GM18909 (cell line): ENCODE results near the gene PSMD14.

Experiments
- ATAC-seq: cut with Tn5 transposase; IDR thresholded peaks from one replicate; pipeline ENCODE4 v1.9.1; 2021; ENCODE audit warnings: mild to moderate bottlenecking; ENCODE audit not compliant: unreplicated experiment, poor library complexity

Gene PSMD14

DNA sequence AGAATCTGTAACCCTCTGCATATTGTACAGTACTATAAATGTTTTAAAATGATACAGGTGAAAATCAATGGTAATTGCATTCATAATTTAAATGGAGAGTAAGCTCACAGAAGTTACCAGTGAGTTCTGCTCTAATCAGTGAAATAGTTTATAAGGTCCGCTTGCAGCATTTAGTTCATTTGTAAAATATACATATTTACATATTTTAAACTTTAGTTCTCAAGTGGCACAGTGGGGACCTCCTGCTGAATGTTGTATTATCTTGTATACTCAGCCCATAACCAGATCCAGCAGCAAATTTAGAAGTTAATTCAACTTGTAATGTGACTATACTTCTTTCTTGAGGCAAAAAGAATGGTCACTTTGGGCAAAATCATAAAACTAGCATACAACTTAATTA, 66.2 kb downstream of the PSMD14 start:
- no peak for ATAC-seq

DNA sequence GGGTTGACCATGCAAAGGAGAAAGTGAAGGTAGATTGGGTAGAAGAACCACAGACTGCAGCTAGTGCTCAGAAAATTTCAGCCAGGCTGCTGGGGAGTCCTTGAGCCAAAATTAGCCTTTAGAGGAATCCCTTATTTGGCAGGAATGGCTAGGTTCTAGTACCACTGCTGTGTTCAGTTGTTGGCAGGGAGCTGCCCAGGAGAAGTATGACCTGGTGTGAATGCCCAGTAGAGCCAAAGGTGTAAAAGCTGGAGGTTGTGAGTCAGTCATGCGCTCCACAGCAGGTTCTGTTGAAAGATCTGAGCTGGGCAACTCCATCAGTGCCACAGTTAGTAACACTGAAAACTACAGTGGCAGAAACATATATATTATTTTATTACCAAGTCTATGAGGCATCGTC, 71.5 kb downstream of the PSMD14 start:
- no peak for ATAC-seq

DNA sequence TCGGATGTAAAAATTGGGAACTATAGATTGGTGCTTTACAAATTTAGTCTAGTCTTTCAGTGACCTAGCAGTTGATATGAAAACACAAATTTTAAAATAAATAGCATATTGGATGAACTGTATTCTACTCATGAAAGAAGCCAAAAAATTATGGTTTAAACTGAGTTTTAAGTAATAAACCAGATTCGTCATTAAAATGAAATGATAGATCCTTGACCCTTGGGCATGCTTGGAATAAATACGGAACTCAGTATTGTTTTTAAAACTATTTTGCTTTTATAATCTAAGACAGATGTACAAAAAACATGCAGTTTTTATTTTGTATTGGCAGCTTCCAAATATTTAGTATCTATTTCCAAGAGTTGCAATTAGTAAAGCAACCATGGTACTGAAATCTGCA, 73.3 kb downstream of the PSMD14 start:
- no peak for ATAC-seq

DNA sequence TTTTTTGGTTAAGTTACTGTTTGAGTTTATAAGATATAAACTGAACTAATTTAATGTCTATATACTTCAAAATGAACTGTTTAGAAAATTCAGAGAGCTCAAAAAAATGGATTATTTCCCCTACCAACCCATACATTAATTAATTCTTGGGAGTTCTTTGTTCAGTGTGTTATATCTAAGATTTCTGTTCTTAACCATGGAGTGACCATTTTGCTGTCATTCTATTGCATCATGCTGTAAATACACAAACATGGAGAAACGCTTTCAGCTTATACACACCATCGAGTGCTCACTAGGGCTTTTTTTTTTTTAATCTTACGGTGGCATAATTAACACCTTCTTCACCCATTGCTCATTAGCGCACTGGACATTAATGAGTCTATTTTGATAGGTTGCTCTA, 74.5 kb downstream of the PSMD14 start:
- no peak for ATAC-seq

DNA sequence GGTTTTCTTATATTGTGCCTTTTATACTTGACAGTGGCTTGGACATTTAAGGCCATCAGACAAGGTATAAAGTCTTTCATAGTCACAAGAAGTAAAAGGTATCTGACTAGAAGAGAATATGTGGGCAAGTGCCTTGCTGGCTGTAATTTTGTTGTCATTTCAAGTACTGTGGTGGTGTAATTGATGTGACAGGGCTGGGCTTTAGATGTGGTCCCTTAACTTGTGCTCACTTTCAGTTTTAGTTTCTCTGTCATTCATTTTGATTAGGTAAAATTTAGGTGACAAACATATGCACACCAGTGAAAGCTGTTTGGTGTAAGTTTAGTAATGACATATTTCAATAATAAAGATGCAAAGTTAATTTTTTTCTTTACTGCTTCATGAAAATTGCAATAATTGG, 76.6 kb downstream of the PSMD14 start:
- ATAC-seq: peak; percentile 78

DNA sequence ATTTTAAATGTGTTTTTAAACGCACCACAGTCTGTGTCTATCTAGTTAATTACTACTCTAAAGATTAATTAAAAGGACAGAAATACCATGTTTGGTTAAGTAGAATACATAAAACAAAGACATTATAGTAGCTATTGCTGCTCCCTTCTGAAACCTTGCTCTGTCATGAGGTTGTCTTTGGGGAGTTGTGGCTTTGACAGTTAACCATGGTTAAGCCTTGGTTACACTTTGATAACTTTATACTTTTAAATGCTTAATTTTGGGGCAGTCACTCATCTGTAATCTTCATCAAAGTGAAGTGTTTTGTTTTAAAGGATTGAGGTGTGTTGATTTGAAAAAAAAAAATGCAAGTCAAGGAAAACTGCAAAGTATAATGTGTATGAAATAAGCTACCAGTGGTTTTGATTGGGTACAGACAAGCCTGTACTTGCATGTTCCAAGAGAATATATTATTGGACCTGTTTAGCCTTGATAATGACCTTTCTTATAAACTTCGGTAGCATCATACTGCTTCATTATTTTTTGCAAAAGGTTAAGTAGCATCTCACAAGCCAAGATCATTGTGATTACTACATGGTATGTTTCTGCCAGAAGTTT, 78.1 kb downstream of the PSMD14 start:
- peak; percentile 76 for ATAC-seq

DNA sequence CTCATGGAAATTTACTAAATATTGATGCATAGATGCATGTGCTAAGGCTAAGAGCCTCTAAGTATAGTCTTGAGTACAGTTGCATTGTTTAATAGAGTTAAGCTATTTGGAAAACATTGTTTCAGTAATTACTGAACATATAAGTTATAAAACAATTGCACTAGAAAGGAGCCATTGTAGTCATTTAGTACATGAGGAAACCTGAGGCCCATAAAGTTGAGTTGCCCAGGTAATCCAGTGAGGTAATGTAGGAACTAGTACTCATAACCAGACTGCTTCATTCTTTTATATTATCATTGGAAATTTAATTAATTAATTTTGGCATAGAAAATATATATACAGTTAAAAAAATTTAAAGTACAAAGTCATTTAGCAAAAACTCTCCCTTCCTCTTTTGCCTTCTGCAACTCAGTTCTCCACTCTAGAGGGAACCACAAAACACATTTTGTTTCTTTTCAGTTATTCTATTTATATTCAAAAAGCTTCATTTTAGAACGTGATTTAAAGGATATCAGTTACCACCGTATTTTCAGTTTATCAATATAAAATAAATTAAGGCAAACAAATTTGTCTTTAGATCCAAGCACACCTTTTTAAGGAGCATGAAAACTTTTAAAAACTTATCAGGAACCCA, 80.0 kb downstream of the PSMD14 start:
- ATAC-seq: peak; percentile 28

GRCh38 chr2:161391737-161392506, 83.7 kb downstream of the PSMD14 start:
- ATAC-seq: no peak

- ATAC-seq: no peak
Observed at GRCh38 chr2:161400076-161400475, 91.9 kb downstream of the PSMD14 start.

DNA sequence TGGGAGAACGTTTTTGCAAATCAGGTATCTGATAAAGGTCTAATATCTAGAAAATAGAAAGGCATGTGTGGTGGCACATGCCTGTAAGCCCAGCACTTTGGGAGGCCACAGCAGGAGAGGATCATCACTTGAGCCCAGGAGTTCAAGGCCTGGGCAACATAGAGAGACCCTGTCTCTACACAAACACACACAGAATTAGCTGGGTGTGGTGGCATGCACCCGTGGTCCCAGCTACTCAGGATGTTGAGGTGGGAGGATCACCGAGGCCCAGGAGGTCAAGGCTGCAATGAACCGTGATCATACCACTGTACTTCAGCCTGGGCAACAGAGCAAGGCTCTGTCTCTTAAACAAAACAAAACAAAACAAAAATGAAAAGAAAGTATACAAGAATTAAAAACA, 94.1 kb downstream of the PSMD14 start:
- ATAC-seq: no peak

DNA sequence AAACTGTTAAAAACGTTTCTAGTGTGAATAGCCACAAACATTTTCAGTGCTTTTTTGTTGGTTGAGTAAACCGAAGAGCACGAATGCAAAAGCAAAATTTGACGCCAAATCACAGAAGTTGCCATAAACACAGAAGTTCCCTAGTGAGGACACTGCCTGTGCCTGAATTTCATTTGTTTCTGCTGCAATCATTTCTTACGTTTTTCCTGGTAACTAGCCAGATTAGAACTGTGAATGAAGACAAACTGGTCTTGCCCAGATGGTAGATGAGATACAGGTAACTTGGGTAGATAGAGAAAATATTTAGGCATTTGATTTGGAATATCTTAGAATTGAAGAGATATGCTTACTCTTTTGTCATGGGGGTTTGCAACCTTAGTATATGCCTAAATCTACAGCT, 98.1 kb downstream of the PSMD14 start:
- ATAC-seq: no peak

DNA sequence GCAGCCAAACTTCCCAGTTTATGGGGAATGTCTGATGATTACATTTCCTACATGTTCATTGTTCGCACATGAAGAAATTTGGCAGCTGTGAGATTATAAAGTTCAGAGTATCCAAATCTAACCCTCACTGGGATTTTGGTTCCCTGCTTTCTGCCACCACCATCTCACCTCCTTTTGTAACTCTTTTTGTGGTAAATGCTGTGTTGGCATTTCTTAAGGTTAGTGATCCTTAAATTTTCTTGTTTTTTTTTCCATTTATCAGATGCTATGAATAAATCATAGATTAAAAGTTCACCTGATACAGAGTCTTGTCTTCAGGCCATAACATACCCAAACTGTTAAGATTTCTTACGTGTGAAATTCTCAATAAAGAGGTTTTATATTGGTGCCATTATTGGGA, 99.4 kb downstream of the PSMD14 start:
- ATAC-seq: no peak

DNA sequence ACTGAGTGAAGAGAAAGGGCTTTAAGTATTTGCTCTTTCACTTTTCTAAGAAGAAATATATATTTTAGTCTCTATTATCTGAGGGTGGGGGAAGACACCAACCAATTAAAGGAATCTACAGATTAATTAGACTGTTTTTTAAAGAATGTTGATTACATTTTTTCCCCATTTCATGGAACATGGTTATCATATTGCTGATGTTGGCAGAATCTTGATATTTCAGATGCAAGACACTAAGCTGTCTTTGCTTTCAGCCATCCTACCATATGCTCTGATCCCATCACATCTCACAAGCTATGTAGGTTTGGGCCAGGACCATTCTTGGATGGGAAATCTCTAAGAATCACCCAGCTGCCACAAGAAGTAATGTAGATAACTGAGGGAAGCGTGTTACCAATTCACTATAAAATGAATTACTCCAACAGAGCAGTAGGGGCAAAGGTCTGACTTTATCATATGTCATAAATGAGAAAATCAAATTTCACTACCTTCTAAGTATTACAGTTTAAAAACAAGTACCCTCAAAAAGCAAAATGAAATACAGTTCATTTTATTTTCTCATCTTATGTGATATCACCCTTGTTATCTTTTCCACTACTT, 101.2 kb downstream of the PSMD14 start:
- no peak for ATAC-seq

DNA sequence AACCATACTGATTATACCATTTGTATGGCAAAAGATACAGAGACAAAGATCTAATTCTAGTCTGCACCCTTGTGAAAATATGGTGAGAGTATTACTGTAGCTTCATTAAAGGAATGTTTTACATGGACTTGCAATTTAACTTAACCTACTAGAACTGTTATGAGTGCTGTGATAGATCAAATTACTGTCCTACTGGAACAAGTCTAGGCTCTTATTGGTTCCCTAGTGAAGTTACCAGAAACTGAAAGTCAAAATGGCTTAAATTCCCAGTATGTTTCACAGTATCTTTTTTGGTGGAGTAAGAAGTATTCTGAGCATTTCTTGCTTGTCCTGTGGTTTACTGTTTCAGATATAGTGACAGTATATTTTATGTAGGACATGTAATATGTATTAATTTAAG, 104.1 kb downstream of the PSMD14 start:
- ATAC-seq: no peak

- peak; percentile 41 for ATAC-seq
Observed at GRCh38 chr2:161414042-161415033, 106.1 kb downstream of the PSMD14 start.

GRCh38 chr2:161415034-161415986, 107.1 kb downstream of the PSMD14 start:
- peak; percentile 38 for ATAC-seq

DNA sequence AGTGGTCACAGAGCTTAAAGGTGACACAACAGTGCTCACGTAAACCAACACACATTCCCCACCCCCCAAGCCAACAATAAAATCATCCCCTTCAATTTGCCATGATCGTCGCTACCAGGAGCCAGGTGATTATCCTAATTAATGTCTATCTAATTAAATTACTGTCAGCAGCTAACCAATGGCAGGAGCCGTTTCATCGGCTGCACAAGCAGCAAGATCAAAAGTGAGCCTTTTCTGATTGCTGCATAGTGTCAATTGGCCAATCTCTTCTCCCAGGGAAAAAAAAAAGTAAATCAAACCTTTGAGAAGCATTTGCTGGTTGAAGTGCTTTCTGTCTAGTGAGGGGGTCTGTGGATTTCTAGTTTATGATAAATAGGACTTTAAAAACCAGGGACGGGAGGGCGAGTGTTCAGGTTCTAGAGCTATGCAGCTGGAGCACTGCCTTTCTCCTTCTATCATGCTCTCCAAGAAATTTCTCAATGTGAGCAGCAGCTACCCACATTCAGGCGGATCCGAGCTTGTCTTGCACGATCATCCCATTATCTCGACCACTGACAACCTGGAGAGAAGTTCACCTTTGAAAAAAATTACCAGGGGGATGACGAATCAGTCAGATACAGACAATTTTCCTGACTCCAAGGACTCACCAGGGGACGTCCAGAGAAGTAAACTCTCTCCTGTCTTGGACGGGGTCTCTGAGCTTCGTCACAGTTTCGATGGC, 107.9 kb downstream of the PSMD14 start, which contains the start of gene TBR1:
TSS of gene TBR1 (plus strand) at position 311 of the 721 bp plus-strand sequence. CDS start at position 425, 114 bp downstream.
- ATAC-seq: no peak

- ATAC-seq: no peak
Observed at GRCh38 chr2:161416708-161417437, 108.6 kb downstream of the PSMD14 start.
